Gastrocnemius medialis (tissue), 4 donors: ENCODE measurements around the gene SNTG2.

Experiments
- CTCF ChIP-seq, 5 experiments: fragments of 450-650 bp in 3 of 5; fragments of 200-600 bp in 2 of 5; sonication (generic) in 2 of 5; IDR thresholded peaks in 4 of 5; conservative IDR thresholded peaks in 1 of 5; 1 replicate in 4 of 5; 2 replicates in 1 of 5; pipeline ENCODE4 v1.5.1; 2016 to 2019; ENCODE audit warnings: antibody characterized with exemption in 5 of 5, mild to moderate bottlenecking in 3 of 5, moderate library complexity in 3 of 5
- POLR2A ChIP-seq, 2 donors: fragments of 450-650 bp; IDR thresholded peaks; one replicate each; pipeline ENCODE4 v1.6.1; 2017; ENCODE audit warnings: antibody characterized with exemption in 2 of 2, mild to moderate bottlenecking in 2 of 2, moderate library complexity in 2 of 2

GRCh38 chr2:1282552-1282951 lies 331.9 kb downstream of the SNTG2 start:
- TF ChIP-seq CTCF (IDR thresholded peaks at IDR 0.05 in 4 of 5, conservative IDR thresholded peaks at IDR 0.05 in 1 of 5), result no peak
- TF ChIP-seq POLR2A (IDR thresholded peaks at IDR 0.05), result no peak
